Astrocyte (in vitro differentiated cells and primary cell): ENCODE data around the gene ANKS1A. TPM values are rescaled to one million over a fixed set of nuclear protein-coding genes. Genes with fewer than 3 reads are reported as not detected.

ENCODE experiments used
- DNase-seq: peaks from one replicate; pipeline ENCODE4 v3.0.0-alpha.2; 2010; ENCODE audit warnings: low read depth
- FAIRE-seq: peaks from 2 replicates; lab custom pipeline; 2011; peaks lifted over from hg19 to GRCh38; lab: Jason Lieb, UNC
- H2AFZ ChIP-seq: 2 replicates; pipeline ENCODE4 v1.6.0; 2012; ENCODE audit warnings: low read depth, low read length, inconsistent platforms
- H3K27ac ChIP-seq: 2 replicates; pipeline ENCODE4 v1.5.1; 2011; ENCODE audit warnings: low read depth, low read length, inconsistent platforms
- H3K27me3 ChIP-seq: 2 replicates; pipeline ENCODE4 v1.6.0; 2011; ENCODE audit warnings: low read length, inconsistent platforms; ENCODE audit not compliant: insufficient read depth
- H3K36me3 ChIP-seq: 2 replicates; pipeline ENCODE4 v1.5.1; 2011; ENCODE audit warnings: low read length, inconsistent platforms; ENCODE audit not compliant: insufficient read depth
- H3K4me1 ChIP-seq: 2 replicates; pipeline ENCODE4 v1.5.1; 2011; ENCODE audit warnings: low read length, inconsistent platforms; ENCODE audit not compliant: insufficient read depth
- H3K4me2 ChIP-seq: 2 replicates; pipeline ENCODE4 v1.6.0; 2012; ENCODE audit warnings: low read length, inconsistent platforms
- H3K4me3 ChIP-seq: 2 replicates; pipeline ENCODE4 v1.5.1; 2011; ENCODE audit warnings: low read depth, mild to moderate bottlenecking, low read length, inconsistent platforms; ENCODE audit not compliant: insufficient read depth
- H3K79me2 ChIP-seq: 2 replicates; pipeline ENCODE4 v1.6.0; 2012; ENCODE audit warnings: mild to moderate bottlenecking, low read length, inconsistent platforms; ENCODE audit not compliant: insufficient read depth
- H3K9ac ChIP-seq: 2 replicates; pipeline ENCODE4 v1.6.0; 2012; ENCODE audit warnings: mild to moderate bottlenecking, low read length, inconsistent platforms
- H3K9me3 ChIP-seq: 2 replicates; pipeline ENCODE4 v1.5.1; 2012; ENCODE audit warnings: low read depth, mild to moderate bottlenecking, low read length, inconsistent platforms; ENCODE audit not compliant: insufficient read depth
- H4K20me1 ChIP-seq: 2 replicates; pipeline ENCODE4 v1.6.0; 2012; ENCODE audit warnings: low read length, inconsistent platforms; ENCODE audit not compliant: insufficient read depth
- H3K27ac Mint-ChIP-seq: one replicate; pipeline ENCODE4 v1.8.0; 2021; ENCODE audit warnings: mild to moderate bottlenecking, mixed read lengths; ENCODE audit not compliant: unreplicated experiment
- H3K27me3 Mint-ChIP-seq: one replicate; pipeline ENCODE4 v1.8.0; 2021; ENCODE audit warnings: low read depth, mixed read lengths; ENCODE audit not compliant: unreplicated experiment
- H3K36me3 Mint-ChIP-seq: one replicate; pipeline ENCODE4 v1.8.0; 2021; ENCODE audit warnings: low read depth, mixed read lengths; ENCODE audit not compliant: unreplicated experiment
- H3K4me1 Mint-ChIP-seq: one replicate; pipeline ENCODE4 v1.8.0; 2021; ENCODE audit warnings: low read depth, mixed read lengths; ENCODE audit not compliant: unreplicated experiment
- H3K4me3 Mint-ChIP-seq: one replicate; pipeline ENCODE4 v1.8.0; 2021; ENCODE audit warnings: mild to moderate bottlenecking, moderate library complexity, mixed read lengths; ENCODE audit not compliant: unreplicated experiment
- H3K9me3 Mint-ChIP-seq: one replicate; pipeline ENCODE4 v1.8.0; 2021; ENCODE audit warnings: mild to moderate bottlenecking, mixed read lengths; ENCODE audit not compliant: unreplicated experiment
- EZH2 ChIP-seq: IDR thresholded peaks from 2 replicates; pipeline ENCODE4 v1.6.1; 2012; ENCODE audit warnings: mild to moderate bottlenecking, low read length, inconsistent platforms; ENCODE audit not compliant: insufficient read depth
- total RNA-seq: library from RNA; stranded (reverse); gene quantifications from 2 replicates; pipeline ENCODE4 v1.2.1, GENCODE V29; 2021
- TF ChIP-seq, protein P1 (sequence below): IDR thresholded peaks from 2 replicates; pipeline ENCODE4 v1.5.1; 2011; ENCODE audit warnings: low read depth, mild to moderate bottlenecking, inconsistent platforms, low read length, moderate library complexity; ENCODE audit not compliant: insufficient read depth

ANKS1A gene
- total RNA-seq, 1 donor from 2014 or later = 18.0 TPM

DNA sequence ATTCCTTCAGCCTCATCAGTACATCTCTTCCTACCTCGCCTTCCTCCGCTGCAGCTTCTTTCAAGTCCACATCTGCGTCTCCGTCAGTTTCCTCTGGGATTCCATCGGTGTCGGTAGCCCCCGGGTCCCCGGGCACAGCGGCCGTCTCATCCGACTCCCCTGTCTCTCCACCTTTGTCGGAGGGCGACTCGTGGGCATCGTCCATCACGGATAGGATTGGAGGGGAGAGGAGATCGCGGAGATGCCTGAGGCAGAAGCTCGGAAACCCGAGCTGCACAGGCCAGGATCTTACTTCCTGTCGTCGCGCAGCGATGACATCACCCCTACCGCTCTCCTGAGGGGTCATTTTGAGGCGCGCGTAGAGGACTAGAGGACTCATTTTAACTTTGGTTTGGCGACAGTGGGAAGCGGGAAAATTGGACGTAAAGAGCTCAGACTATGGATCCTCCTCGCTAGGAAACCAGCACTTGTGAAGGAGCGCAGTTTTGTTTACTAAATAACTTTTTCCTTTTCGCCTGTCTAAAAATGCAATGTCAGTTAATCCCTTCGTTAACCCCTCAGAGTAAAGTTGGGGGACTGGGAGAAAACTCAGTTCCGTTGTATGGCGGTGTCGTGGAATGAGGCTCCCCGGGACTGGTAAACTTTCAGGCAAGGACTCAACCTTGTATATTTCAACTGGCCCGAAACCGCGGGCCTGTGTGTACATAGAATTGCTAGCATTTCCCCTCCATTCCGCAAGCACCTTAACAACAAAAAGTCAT, 1.1 kb upstream of the ANKS1A start, which contains the start of gene TAF11:
Gene TAF11 (minus strand): TSS at position 290 of the 761 bp plus-strand sequence. CDS start 85 bp downstream, at position 205.
- Histone ChIP-seq H3K36me3 (peaks cover 7% of the 10 kb centered on the region), H3K27ac (peak within 1 kb of the TSS; percentile 82), H4K20me1 (peaks cover 41% of the 10 kb centered on the region), H3K4me1 (peaks cover 5% of the 10 kb centered on the region), H3K9ac (peak within 1 kb of the TSS; percentile 92), H2AFZ (peak within 1 kb of the TSS; percentile 93), H3K9me3 (no peaks in the 10 kb centered on the region), H3K79me2 (peaks cover 68% of the 10 kb centered on the region), H3K4me2 (peak within 1 kb of the TSS; percentile 85), H3K4me3 (peak within 1 kb of the TSS; percentile 90), H3K27me3 (no peaks in the 10 kb centered on the region)
- DNase-seq (peak; percentile 90), FAIRE-seq (no peak)
- Mint-ChIP-seq H3K27me3 (no peaks in the 10 kb centered on the region), H3K9me3 (no peaks in the 10 kb centered on the region), H3K4me1 (peaks cover 8% of the 10 kb centered on the region), H3K27ac (peak within 1 kb of the TSS; percentile 94), H3K36me3 (no peaks in the 10 kb centered on the region), H3K4me3 (peak within 1 kb of the TSS; percentile 98)
- TF ChIP-seq EZH2 = no peak
- TF ChIP-seq, protein P1, sequence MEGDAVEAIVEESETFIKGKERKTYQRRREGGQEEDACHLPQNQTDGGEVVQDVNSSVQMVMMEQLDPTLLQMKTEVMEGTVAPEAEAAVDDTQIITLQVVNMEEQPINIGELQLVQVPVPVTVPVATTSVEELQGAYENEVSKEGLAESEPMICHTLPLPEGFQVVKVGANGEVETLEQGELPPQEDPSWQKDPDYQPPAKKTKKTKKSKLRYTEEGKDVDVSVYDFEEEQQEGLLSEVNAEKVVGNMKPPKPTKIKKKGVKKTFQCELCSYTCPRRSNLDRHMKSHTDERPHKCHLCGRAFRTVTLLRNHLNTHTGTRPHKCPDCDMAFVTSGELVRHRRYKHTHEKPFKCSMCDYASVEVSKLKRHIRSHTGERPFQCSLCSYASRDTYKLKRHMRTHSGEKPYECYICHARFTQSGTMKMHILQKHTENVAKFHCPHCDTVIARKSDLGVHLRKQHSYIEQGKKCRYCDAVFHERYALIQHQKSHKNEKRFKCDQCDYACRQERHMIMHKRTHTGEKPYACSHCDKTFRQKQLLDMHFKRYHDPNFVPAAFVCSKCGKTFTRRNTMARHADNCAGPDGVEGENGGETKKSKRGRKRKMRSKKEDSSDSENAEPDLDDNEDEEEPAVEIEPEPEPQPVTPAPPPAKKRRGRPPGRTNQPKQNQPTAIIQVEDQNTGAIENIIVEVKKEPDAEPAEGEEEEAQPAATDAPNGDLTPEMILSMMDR = no peak

DNA sequence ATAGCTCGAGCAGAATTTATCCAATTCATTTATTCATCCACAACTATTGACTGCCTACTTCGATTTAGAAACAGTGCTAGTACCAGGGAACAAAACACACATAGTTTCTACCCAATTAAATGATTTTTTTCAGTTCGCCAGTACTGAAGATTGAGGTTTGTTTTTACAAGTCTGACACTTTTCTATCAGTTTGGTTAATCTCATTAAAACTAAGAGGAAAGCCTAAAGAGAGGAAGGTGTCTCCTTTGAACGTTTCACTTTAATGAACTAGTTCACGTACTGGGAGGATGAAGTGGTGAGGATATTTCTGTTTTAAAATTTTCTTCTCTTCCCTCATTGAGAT, 570 bp upstream of the ANKS1A start:
- Histone ChIP-seq H3K4me3 (peak overlapping the region; percentile 90), H4K20me1 (peaks cover 41% of the 10 kb centered on the region), H3K9ac (peak overlapping the region; percentile 92), H3K9me3 (no peaks in the 10 kb centered on the region), H3K79me2 (peaks cover 68% of the 10 kb centered on the region), H3K4me1 (peaks cover 5% of the 10 kb centered on the region), H3K36me3 (peaks cover 7% of the 10 kb centered on the region), H3K4me2 (peak overlapping the region; percentile 85), H3K27ac (peak overlapping the region; percentile 82), H3K27me3 (no peaks in the 10 kb centered on the region), H2AFZ (peak overlapping the region; percentile 93)
- Mint-ChIP-seq H3K4me1 (peaks cover 8% of the 10 kb centered on the region), H3K27ac (peak overlapping the region; percentile 94), H3K27me3 (no peaks in the 10 kb centered on the region), H3K4me3 (peak overlapping the region; percentile 98), H3K9me3 (no peaks in the 10 kb centered on the region), H3K36me3 (no peaks in the 10 kb centered on the region)
- DNase-seq (no peak), FAIRE-seq (no peak)
- TF ChIP-seq, protein P1 = no peak
- no peak for TF ChIP-seq EZH2

DNA sequence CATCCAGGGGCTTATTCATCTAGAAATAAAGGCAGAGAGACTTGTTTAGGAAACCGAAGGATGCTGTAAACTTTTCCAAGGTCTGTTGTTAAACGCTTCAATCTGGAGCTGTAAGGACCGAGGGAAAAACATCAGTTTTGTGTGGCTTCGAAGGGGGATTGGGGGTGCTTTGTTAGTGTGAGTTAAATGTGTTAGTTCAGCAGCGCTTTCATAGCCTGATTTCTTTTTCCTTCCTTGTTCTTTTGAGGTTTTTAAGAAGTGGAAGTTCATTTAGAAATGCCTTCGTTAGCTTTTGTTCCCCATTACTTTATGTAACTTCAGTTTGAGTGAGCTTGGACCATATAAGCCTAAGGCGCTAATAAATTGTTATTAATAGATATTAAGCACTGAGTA, 1.5 kb downstream of the ANKS1A start:
- Histone ChIP-seq H2AFZ (no peak overlapping the region), H3K9me3 (no peaks in the 10 kb centered on the region), H3K27ac (no peak overlapping the region), H3K4me1 (peaks cover 5% of the 10 kb centered on the region), H3K9ac (peak overlapping the region; percentile 92), H4K20me1 (peaks cover 43% of the 10 kb centered on the region), H3K36me3 (no peaks in the 10 kb centered on the region), H3K79me2 (peaks cover 50% of the 10 kb centered on the region), H3K4me2 (peak overlapping the region; percentile 85), H3K27me3 (no peaks in the 10 kb centered on the region), H3K4me3 (peak overlapping the region; percentile 90)
- no peak for FAIRE-seq
- H3K9me3 Mint-ChIP-seq = no peaks in the 10 kb centered on the region
- no peaks in the 10 kb centered on the region for H3K36me3 Mint-ChIP-seq
- no peak for DNase-seq
- H3K4me3 Mint-ChIP-seq = peak overlapping the region; percentile 93
- peaks cover 6% of the 10 kb centered on the region for H3K4me1 Mint-ChIP-seq
- no peaks in the 10 kb centered on the region for H3K27me3 Mint-ChIP-seq
- no peak for TF ChIP-seq EZH2
- TF ChIP-seq, protein P1 = no peak
- H3K27ac Mint-ChIP-seq = no peak overlapping the region
